HepG2 (cell line): ENCODE results near the gene DMRT3. TPM values are rescaled to one million over a fixed set of nuclear protein-coding genes. Genes with fewer than 3 reads are reported as not detected.

Experiments used
- ATAC-seq: fragments of 200-7000 bp; cut with Tn5 transposase; 3 replicates; pipeline ENCODE4 v1.9.1; 2020; ENCODE audit warnings: mild to moderate bottlenecking, moderate library complexity
- BruUV-seq: library from RNA; stranded (reverse); fragments of 400-500 nt; replicated peaks from 2 replicates; lab custom pipeline; 2021; lab: Mats Ljungman, UMichigan
- CTCF ChIA-PET: fragments of 300-600 bp; formaldehyde crosslinking; extraction: SDS; loops from one replicate; lab custom pipeline; 2021; ENCODE audit warnings: low total read pairs, inconsistent platforms, low intra/inter-chr PET ratio; lab: Yijun Ruan, JAX
- POLR2A ChIA-PET: fragments of 350-600 bp; sonication (Branson Sonifier 250); formaldehyde crosslinking; loops from one replicate; lab custom pipeline; 2020; ENCODE audit warnings: antibody characterized with exemption, inconsistent platforms; lab: Yijun Ruan, JAX
- DNase-seq: peaks from one replicate; pipeline ENCODE4 v3.0.0-alpha.2; 2015; ENCODE audit warnings: low spot score
- FAIRE-seq: peaks from 3 replicates; lab custom pipeline; 2011; peaks lifted over from hg19 to GRCh38; lab: Jason Lieb, UNC
- H2AFZ ChIP-seq: one replicate; pipeline ENCODE4 v1.6.1; 2011; ENCODE audit warnings: low read length, inconsistent platforms
- H3K27ac ChIP-seq: fragments of 300-600 bp; 3 replicates; pipeline ENCODE4 v1.8.0; 2011; ENCODE audit warnings: mixed run types, mild to moderate bottlenecking, mixed read lengths, low read length, inconsistent platforms; ENCODE audit not compliant: insufficient read depth; ENCODE audit errors: extremely low read length
- H3K27me3 ChIP-seq, 2 experiments: fragments of 200-600 bp in 1 of 2; 2 replicates in 1 of 2; 3 replicates in 1 of 2; pipeline versions ENCODE4 v1.6.0 to v1.8.0; 2011; ENCODE audit warnings: low read length in 2 of 2, mild to moderate bottlenecking in 2 of 2, moderate library complexity in 2 of 2, inconsistent platforms in 1 of 2; ENCODE audit not compliant: insufficient read depth in 2 of 2, control insufficient read depth in 1 of 2
- H3K36me3 ChIP-seq, 2 experiments: fragments of 200-600 bp in 1 of 2; replicated peaks in 1 of 2; 2 replicates in 1 of 2; 3 replicates in 1 of 2; pipeline versions ENCODE4 v1.5.1 to v1.8.0; 2011; ENCODE audit warnings: low read length in 2 of 2, inconsistent platforms in 1 of 2; ENCODE audit not compliant: insufficient read depth in 2 of 2, control insufficient read depth in 1 of 2
- H3K4me1 ChIP-seq: 2 replicates; pipeline ENCODE4 v1.5.1; 2012; ENCODE audit warnings: low read length, inconsistent platforms; ENCODE audit not compliant: insufficient read depth
- H3K4me2 ChIP-seq: 2 replicates; pipeline ENCODE4 v1.6.0; 2011; ENCODE audit warnings: low read depth, low read length, inconsistent platforms
- H3K4me3 ChIP-seq, 3 experiments: fragments of 200-600 bp in 1 of 3; sonication (generic), shearing (Covaris generic) in 1 of 3; replicated peaks in 1 of 3; 2 replicates each; pipeline ENCODE4 v1.5.1; 2011 to 2016; ENCODE audit warnings: low read length in 3 of 3, inconsistent platforms in 2 of 3, low read depth in 2 of 3, mild to moderate bottlenecking in 2 of 3, control low read depth in 1 of 3, mixed read lengths in 1 of 3; ENCODE audit not compliant: insufficient read depth in 1 of 3
- H3K79me2 ChIP-seq: one replicate; pipeline ENCODE4 v1.6.1; 2011; ENCODE audit warnings: low read length, inconsistent platforms; ENCODE audit not compliant: insufficient read depth
- H3K9ac ChIP-seq: 2 replicates; pipeline ENCODE4 v1.6.0; 2011; ENCODE audit warnings: mild to moderate bottlenecking, low read depth, low read length, inconsistent platforms; ENCODE audit not compliant: insufficient read depth
- H3K9me3 ChIP-seq: 2 replicates; pipeline ENCODE4 v1.5.1; 2012; ENCODE audit warnings: mild to moderate bottlenecking, low read length
- H4K20me1 ChIP-seq: 2 replicates; pipeline ENCODE4 v1.6.0; 2011; ENCODE audit warnings: inconsistent platforms, mild to moderate bottlenecking, low read length, moderate library complexity; ENCODE audit not compliant: insufficient read depth
- GATAD1 ChIP-seq: IDR thresholded peaks from 2 replicates; pipeline ENCODE4 v1.6.1; 2016; ENCODE audit warnings: missing genetic modification reagents, missing compliant biosample characterization
- HNF4G ChIP-seq, 2 experiments: sonication (generic) in 1 of 2; formaldehyde crosslinking in 1 of 2; IDR thresholded peaks; 2 replicates each; pipeline versions ENCODE4 v1.4.0 to v1.6.1; 2011 to 2020; ENCODE audit warnings: borderline replicate concordance in 2 of 2, low read depth in 2 of 2, mild to moderate bottlenecking in 2 of 2, low read length in 1 of 2, missing genetic modification reagents in 1 of 2, moderate library complexity in 1 of 2
- JUNB ChIP-seq: sonication (generic); formaldehyde crosslinking; IDR thresholded peaks from 2 replicates; pipeline ENCODE4 v1.8.0; 2022; ENCODE audit warnings: missing genetic modification reagents, mild to moderate bottlenecking, borderline replicate concordance
- KLF12 ChIP-seq: sonication (generic); formaldehyde crosslinking; IDR thresholded peaks from 2 replicates; pipeline ENCODE4 v1.4.0; 2020; ENCODE audit warnings: missing genetic modification reagents, borderline replicate concordance
- NRL ChIP-seq: sonication (generic); formaldehyde crosslinking; IDR thresholded peaks from 2 replicates; pipeline ENCODE4 v1.5.0; 2020; ENCODE audit warnings: missing genetic modification reagents, mild to moderate bottlenecking, moderate library complexity, borderline replicate concordance
- PHF8 ChIP-seq: sonication (generic); formaldehyde crosslinking; IDR thresholded peaks from 2 replicates; pipeline ENCODE4 v1.5.0; 2020; ENCODE audit warnings: missing genetic modification reagents
- RBM22 ChIP-seq: fragments of 200-400 bp; formaldehyde crosslinking; optimal IDR thresholded peaks from 2 replicates; pipeline ENCODE3; 2017; ENCODE audit warnings: mild to moderate bottlenecking, low read length, moderate library complexity
- TBP ChIP-seq: sonication (generic); formaldehyde crosslinking; IDR thresholded peaks from 2 replicates; pipeline ENCODE4 v1.5.0; 2020; ENCODE audit warnings: missing genetic modification reagents
- XBP1 ChIP-seq: sonication (generic); formaldehyde crosslinking; IDR thresholded peaks from 2 replicates; pipeline ENCODE4 v1.5.0; 2020; ENCODE audit warnings: missing genetic modification reagents
- ZNF274 ChIP-seq: sonication (generic); formaldehyde crosslinking; IDR thresholded peaks from 2 replicates; pipeline ENCODE4 v1.5.1; 2020; ENCODE audit warnings: mild to moderate bottlenecking, missing genetic modification reagents
- ZNF562 ChIP-seq: sonication (generic); formaldehyde crosslinking; IDR thresholded peaks from 2 replicates; pipeline ENCODE4 v1.8.0; 2022; ENCODE audit warnings: missing genetic modification reagents, borderline replicate concordance
- WGBS: methylation state at CpG from one replicate; pipeline ENCODE4 v1.1.6; 2017; ENCODE audit warnings: low lambda C conversion rate; 5-methylcytosine and 5-hydroxymethylcytosine counted together
- in situ Hi-C: cut with HindIII; loops from 2 replicates; pipeline ENCODE4 v1.10.0; 2017; ENCODE audit warnings: low pct_unique_long_range_greater_than_20kb; ENCODE audit not compliant: extremely low pct_ligation_motif_present
- intact Hi-C: fragments of 100-400 bp; cut with micrococcal nuclease; formaldehyde crosslinking; loops from one replicate; pipeline ENCODE4 v1.10.0; 2022; ENCODE audit not compliant: unreplicated experiment
- polyA plus RNA-seq, 8 experiments: library from polyadenylated mRNA; depleted of rRNA in 3 of 8; stranded (reverse) in 7 of 8; unstranded in 1 of 8; fragments of >200 nt; fragmentation: Illumina TruSeq in 4 of 8; extraction: Trizol in 4 of 8; gene quantifications; 2 replicates each; pipeline versions ENCODE4 v1.2.1 to v1.2.3, GENCODE V29; 2011 to 2016; ENCODE audit warnings: low read depth in 4 of 8, missing spikeins in 1 of 8, mixed read lengths in 1 of 8; ENCODE audit not compliant: insufficient read depth in 1 of 8
- total RNA-seq, 5 experiments: library from RNA; depleted of rRNA; stranded (reverse); fragments of >200 nt; fragmentation: Illumina TruSeq; extraction: Trizol; gene quantifications; 2 replicates each; pipeline ENCODE4 v1.2.3, GENCODE V29; 2016; ENCODE audit warnings: low read depth in 1 of 5
- TF ChIP-seq, protein P1 (sequence below): sonication (generic); formaldehyde crosslinking; IDR thresholded peaks from 2 replicates; pipeline ENCODE4 v1.8.0; 2022; ENCODE audit warnings: mild to moderate bottlenecking, missing genetic modification reagents

Gene DMRT3
- total and polyA plus RNA-seq, 2 of the 13 experiments (the other 11 are each of a cell fraction or from before 2014, with no cell fraction given): not detected

- WGBS: 0% methylated on average over 3 of the region's 3 CpGs
- no peak overlapping the region for H3K9ac ChIP-seq
- H3K27ac ChIP-seq: no peak overlapping the region
- H3K27me3 ChIP-seq: peaks cover 3 to 40% of the 10 kb centered on the region in 2 experiments; a peak in 4 of 5 replicates
- ChIA-PET CTCF (no interaction called here), POLR2A (no interaction called here)
- H3K36me3 ChIP-seq: no peaks in the 10 kb centered on the region
- ATAC-seq (no peak), FAIRE-seq (no peak), DNase-seq (no peak)
- no peaks in the 10 kb centered on the region for H3K79me2 ChIP-seq
- no peak overlapping the region for H3K4me2 ChIP-seq
- H3K4me1 ChIP-seq: no peaks in the 10 kb centered on the region
- intact Hi-C loops (no loop called here), in situ Hi-C loops (no loop called here)
- no peak overlapping the region for H2AFZ ChIP-seq
- no peak overlapping the region for H3K4me3 ChIP-seq
- H3K9me3 ChIP-seq: no peaks in the 10 kb centered on the region
- no TSS peak for BruUV-seq
- no peak for TF ChIP-seq XBP1
- TF ChIP-seq NRL (CRISPR knock-in tag): no peak
- no peak for TF ChIP-seq GATAD1 (CRISPR knock-in tag)
- no peak for TF ChIP-seq HNF4G (IDR thresholded peaks at IDR 0.05; ENCODE audit: borderline replicate concordance, low read depth, low read length)
- no peak for TF ChIP-seq HNF4G (CRISPR knock-in tag; IDR thresholded peaks at IDR 0.05; ENCODE audit: borderline replicate concordance, low read depth)
- TF ChIP-seq, protein P1, sequence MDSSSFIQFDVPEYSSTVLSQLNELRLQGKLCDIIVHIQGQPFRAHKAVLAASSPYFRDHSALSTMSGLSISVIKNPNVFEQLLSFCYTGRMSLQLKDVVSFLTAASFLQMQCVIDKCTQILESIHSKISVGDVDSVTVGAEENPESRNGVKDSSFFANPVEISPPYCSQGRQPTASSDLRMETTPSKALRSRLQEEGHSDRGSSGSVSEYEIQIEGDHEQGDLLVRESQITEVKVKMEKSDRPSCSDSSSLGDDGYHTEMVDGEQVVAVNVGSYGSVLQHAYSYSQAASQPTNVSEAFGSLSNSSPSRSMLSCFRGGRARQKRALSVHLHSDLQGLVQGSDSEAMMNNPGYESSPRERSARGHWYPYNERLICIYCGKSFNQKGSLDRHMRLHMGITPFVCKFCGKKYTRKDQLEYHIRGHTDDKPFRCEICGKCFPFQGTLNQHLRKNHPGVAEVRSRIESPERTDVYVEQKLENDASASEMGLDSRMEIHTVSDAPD (CRISPR knock-in tag): no peak
- TF ChIP-seq ZNF274: no peak
- no peak for TF ChIP-seq RBM22
- no peak for TF ChIP-seq JUNB (CRISPR knock-in tag)
- TF ChIP-seq TBP (CRISPR knock-in tag): no peak
- TF ChIP-seq KLF12 (CRISPR knock-in tag): no peak
- no peak for TF ChIP-seq PHF8 (CRISPR knock-in tag)
- no peak for TF ChIP-seq ZNF562 (CRISPR knock-in tag)
- H4K20me1 ChIP-seq: no peaks in the 10 kb centered on the region
Measured at GRCh38 chr9:966870-967269, 9.6 kb upstream of the DMRT3 start.
